CD4-positive, alpha-beta T cell (primary cell): ENCODE results near the gene INPP4B. TPM values are rescaled to one million over a fixed set of nuclear protein-coding genes. Genes with fewer than 3 reads are reported as not detected.

ENCODE experiments used
- ATAC-seq: fragments of 200-7000 bp; cut with Tn5 transposase; one replicate; pipeline ENCODE4 v1.10.0; 2022; ENCODE audit warnings: mild to moderate bottlenecking; ENCODE audit not compliant: poor library complexity
- CTCF ChIA-PET: fragments of 350-600 bp; sonication (Branson Sonifier 250); formaldehyde crosslinking; loops from one replicate; lab custom pipeline; 2021; ENCODE audit warnings: antibody characterized with exemption, inconsistent platforms; lab: Charles Lee
- POLR2A ChIA-PET: fragments of 350-600 bp; sonication (Branson Sonifier 250); formaldehyde crosslinking; loops from one replicate; lab custom pipeline; 2021; ENCODE audit warnings: antibody characterized with exemption, inconsistent platforms; lab: Charles Lee
- DNase-seq, 14 experiments: peaks; one replicate each; pipeline ENCODE4 v3.0.0-alpha.2; 2013 to 2020; ENCODE audit warnings: mixed read lengths in 2 of 14
- H3K27ac ChIP-seq, 2 donors: one replicate each; pipeline versions ENCODE4 v1.5.1 to v1.7.0; 2013; ENCODE audit warnings: low read length in 2 of 2, low read depth in 1 of 2, mild to moderate bottlenecking in 1 of 2
- H3K27me3 ChIP-seq, 2 experiments: 1 replicate in 1 of 2; 2 replicates in 1 of 2; pipeline versions ENCODE4 v1.6.1 to v1.7.0; 2013; ENCODE audit warnings: low read length in 2 of 2, control low read depth in 1 of 2, mild to moderate bottlenecking in 1 of 2, moderate library complexity in 1 of 2; ENCODE audit not compliant: insufficient read depth in 2 of 2, control insufficient read depth in 1 of 2
- H3K36me3 ChIP-seq: one replicate; pipeline ENCODE4 v1.6.1; 2013; ENCODE audit warnings: low read length, control low read depth; ENCODE audit not compliant: insufficient read depth
- H3K4me1 ChIP-seq: one replicate; pipeline ENCODE4 v1.6.1; 2013; ENCODE audit warnings: low read length, control low read depth; ENCODE audit not compliant: insufficient read depth
- H3K4me3 ChIP-seq: one replicate; pipeline ENCODE4 v1.5.1; 2013; ENCODE audit warnings: mild to moderate bottlenecking, low read length, moderate library complexity
- H3K9me3 ChIP-seq, 2 experiments: 1 replicate in 1 of 2; 2 replicates in 1 of 2; pipeline versions ENCODE4 v1.6.1 to v1.7.0; 2013; ENCODE audit warnings: low read length in 2 of 2, mild to moderate bottlenecking in 2 of 2, control low read depth in 1 of 2, moderate library complexity in 1 of 2; ENCODE audit not compliant: control insufficient read depth in 1 of 2, insufficient read depth in 1 of 2
- H3K27ac Mint-ChIP-seq: one replicate; pipeline ENCODE4 v1.8.0; 2020; ENCODE audit warnings: mixed read lengths
- H3K27me3 Mint-ChIP-seq: one replicate; pipeline ENCODE4 v1.8.0; 2021; ENCODE audit warnings: mixed read lengths
- H3K36me3 Mint-ChIP-seq: one replicate; pipeline ENCODE4 v1.8.0; 2021; ENCODE audit warnings: low read depth, mixed read lengths
- H3K4me1 Mint-ChIP-seq: one replicate; pipeline ENCODE4 v1.8.0; 2021; ENCODE audit warnings: low read depth, mixed read lengths
- H3K4me3 Mint-ChIP-seq: one replicate; pipeline ENCODE4 v1.8.0; 2020; ENCODE audit warnings: mild to moderate bottlenecking, mixed read lengths
- H3K9me3 Mint-ChIP-seq: one replicate; pipeline ENCODE4 v1.8.0; 2020; ENCODE audit warnings: mixed read lengths
- intact Hi-C, 2 experiments: fragments of 100-400 bp; cut with DNase I in 1 of 2; cut with micrococcal nuclease in 1 of 2; formaldehyde crosslinking; loops; one replicate each; pipeline versions ENCODE4 v1.15.1 to v1.9.0; 2023 to 2025; cut with DNase I, micrococcal nuclease
- total RNA-seq, 174 experiments: library from RNA in 2 of 174; stranded (reverse) in 2 of 174; gene quantifications; one replicate each; pipeline ENCODE4 v1.2.3 and lab custom pipeline; 2021 to 2026
- TF ChIP-seq, protein P1 (sequence below): fragments of 200-600 bp; IDR thresholded peaks from one replicate; pipeline ENCODE4 v1.8.0; 2022; ENCODE audit warnings: antibody characterized with exemption, mild to moderate bottlenecking

INPP4B gene
- total RNA-seq, 2 experiments from 2014 or later, result 50.7 to 53.8 TPM

DNA sequence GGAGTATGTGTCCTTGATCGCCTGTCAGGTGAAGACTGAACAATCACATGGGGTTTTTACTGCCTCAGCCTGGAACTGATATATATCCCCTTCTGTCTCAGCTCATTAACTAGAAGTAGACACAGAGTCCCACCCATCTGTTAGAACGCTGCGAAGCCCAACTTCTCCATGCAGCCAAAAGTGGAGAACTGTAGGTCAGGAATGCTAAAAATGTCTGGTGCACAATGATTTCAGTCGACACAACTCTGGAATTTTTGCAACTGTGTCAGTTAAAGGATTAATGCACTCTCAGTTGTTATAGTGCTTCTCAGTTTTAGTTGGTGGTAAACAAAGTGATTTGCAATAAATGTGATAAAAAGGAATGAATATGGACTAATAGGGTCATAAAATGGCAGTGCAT lies 287.2 kb downstream of the INPP4B start:
- POLR2A ChIA-PET, result interaction anchor here (1.1 to 1.6 kb wide), 2 partner anchors 10 to 19 kb away, joined by 3 to 4 read pairs; no protein-coding TSS in a partner anchor
- Mint-ChIP-seq H3K4me3 (no peak overlapping the region), H3K27ac (no peak overlapping the region), H3K4me1 (peaks cover 77% of the 10 kb centered on the region), H3K9me3 (no peaks in the 10 kb centered on the region), H3K27me3 (no peaks in the 10 kb centered on the region), H3K36me3 (no peaks in the 10 kb centered on the region)
- H3K4me3 ChIP-seq, result no peak overlapping the region
- DNase-seq, result no peak
- CTCF ChIA-PET, result interaction anchor here (0.8 to 1.3 kb wide), 4 partner anchors 11 to 202 kb away, joined by 3 to 5 read pairs (median 3); no protein-coding TSS in a partner anchor
- H3K27ac ChIP-seq, result no peak overlapping the region
- H3K27me3 ChIP-seq, result no peaks in the 10 kb centered on the region
- TF ChIP-seq, protein P1, sequence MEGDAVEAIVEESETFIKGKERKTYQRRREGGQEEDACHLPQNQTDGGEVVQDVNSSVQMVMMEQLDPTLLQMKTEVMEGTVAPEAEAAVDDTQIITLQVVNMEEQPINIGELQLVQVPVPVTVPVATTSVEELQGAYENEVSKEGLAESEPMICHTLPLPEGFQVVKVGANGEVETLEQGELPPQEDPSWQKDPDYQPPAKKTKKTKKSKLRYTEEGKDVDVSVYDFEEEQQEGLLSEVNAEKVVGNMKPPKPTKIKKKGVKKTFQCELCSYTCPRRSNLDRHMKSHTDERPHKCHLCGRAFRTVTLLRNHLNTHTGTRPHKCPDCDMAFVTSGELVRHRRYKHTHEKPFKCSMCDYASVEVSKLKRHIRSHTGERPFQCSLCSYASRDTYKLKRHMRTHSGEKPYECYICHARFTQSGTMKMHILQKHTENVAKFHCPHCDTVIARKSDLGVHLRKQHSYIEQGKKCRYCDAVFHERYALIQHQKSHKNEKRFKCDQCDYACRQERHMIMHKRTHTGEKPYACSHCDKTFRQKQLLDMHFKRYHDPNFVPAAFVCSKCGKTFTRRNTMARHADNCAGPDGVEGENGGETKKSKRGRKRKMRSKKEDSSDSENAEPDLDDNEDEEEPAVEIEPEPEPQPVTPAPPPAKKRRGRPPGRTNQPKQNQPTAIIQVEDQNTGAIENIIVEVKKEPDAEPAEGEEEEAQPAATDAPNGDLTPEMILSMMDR, result no peak
- no peaks in the 10 kb centered on the region for H3K9me3 ChIP-seq
- H3K36me3 ChIP-seq, result no peaks in the 10 kb centered on the region
- intact Hi-C loops, result loop anchor here in 1 of 2 experiments (5.0 to 10.0 kb wide), 2 partner anchors 163 to 286 kb away; partner anchors contain the start of gene INPP4B
- ATAC-seq, result no peak
- H3K4me1 ChIP-seq, result peaks cover 26% of the 10 kb centered on the region

DNA sequence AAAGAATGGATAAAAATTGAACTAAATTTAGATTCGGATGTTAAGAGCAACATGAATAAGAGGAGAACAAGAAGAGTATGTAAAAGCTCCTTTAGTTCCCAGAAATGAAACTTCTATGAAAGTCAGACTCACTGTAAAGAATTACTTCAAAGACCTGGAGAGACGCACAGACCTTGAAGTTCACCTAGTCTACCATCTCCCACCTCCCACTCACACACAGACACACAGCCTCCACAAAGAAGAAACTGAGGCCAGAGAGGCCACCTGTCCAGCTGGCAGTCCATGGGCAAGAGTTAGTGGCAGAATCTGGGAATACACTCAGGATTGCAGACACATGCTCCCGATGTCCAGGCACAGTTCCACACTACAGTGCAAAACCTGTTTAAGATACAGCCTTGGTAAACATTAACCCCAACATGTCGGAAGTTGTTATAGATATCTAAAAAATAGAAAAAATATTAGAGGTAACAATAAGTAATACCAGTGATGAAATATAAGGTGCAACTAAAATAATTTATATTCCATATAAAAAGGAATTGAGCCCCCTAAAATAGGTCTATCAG lies 288.8 kb downstream of the INPP4B start:
- Histone ChIP-seq H3K36me3 (no peaks in the 10 kb centered on the region), H3K4me3 (peak overlapping the region; percentile 17), H3K27ac (no peak overlapping the region), H3K27me3 (no peaks in the 10 kb centered on the region), H3K9me3 (no peaks in the 10 kb centered on the region), H3K4me1 (peaks cover 26% of the 10 kb centered on the region)
- Mint-ChIP-seq H3K4me1 (peaks cover 79% of the 10 kb centered on the region), H3K4me3 (peak overlapping the region; percentile 17), H3K36me3 (no peaks in the 10 kb centered on the region), H3K27ac (peak overlapping the region; percentile 5), H3K9me3 (no peaks in the 10 kb centered on the region), H3K27me3 (no peaks in the 10 kb centered on the region)
- TF ChIP-seq, protein P1, result no peak
- POLR2A ChIA-PET, result interaction anchor here (0.8 to 1.9 kb wide), 5 partner anchors 9 to 202 kb away, joined by 3 to 10 read pairs (median 4); no protein-coding TSS in a partner anchor
- ATAC-seq, result no peak
- CTCF ChIA-PET, result interaction anchor here (1.6 kb wide), 1 partner anchor 11 kb away, joined by 7 read pairs; no protein-coding TSS in a partner anchor
- DNase-seq, result no peak
- intact Hi-C loops, result loop anchor here in 1 of 2 experiments (5.0 to 10.0 kb wide), 2 partner anchors 165 to 287 kb away; partner anchors contain the start of gene INPP4B

DNA sequence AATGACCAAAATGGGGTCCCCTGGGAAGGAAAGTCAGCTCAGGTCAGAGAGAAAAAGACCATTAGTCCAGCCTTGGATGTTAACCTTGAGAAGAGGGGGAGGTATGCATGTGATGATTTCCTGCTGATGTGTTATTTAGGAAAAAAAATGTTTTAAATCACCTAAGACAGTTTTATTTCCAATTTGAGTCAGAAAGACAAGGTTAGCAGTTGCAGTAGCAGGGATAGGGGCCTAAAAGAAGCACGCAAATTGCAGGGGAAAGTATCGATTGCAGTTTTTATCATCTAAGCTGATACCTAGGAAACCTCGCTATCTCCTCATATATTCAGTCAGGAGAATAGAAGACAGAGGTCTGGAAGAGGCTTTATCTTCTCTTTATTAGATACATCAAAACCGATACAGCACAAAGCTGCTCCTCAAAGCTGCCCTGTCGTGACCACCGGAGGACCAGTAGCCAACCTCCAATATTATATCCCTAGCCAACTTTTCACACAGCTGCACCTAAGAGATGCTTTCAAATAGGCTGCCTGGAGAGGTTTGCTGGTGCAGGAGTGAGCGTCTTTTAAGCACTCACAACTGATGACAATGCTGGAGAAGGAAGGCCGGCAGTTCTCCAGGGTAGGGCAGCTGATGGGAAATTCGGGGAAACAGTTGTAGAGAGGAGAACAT lies 289.4 kb downstream of the INPP4B start:
- Mint-ChIP-seq H3K4me1 (peaks cover 80% of the 10 kb centered on the region), H3K4me3 (peak overlapping the region; percentile 17), H3K9me3 (no peaks in the 10 kb centered on the region), H3K36me3 (no peaks in the 10 kb centered on the region), H3K27ac (peak overlapping the region; percentile 5), H3K27me3 (no peaks in the 10 kb centered on the region)
- Histone ChIP-seq H3K36me3 (no peaks in the 10 kb centered on the region), H3K27ac (no peak overlapping the region), H3K4me3 (peak overlapping the region; percentile 17), H3K4me1 (peaks cover 30% of the 10 kb centered on the region), H3K27me3 (no peaks in the 10 kb centered on the region), H3K9me3 (no peaks in the 10 kb centered on the region)
- TF ChIP-seq, protein P1, result no peak
- CTCF ChIA-PET, result interaction anchor here (1.6 kb wide), 1 partner anchor 11 kb away, joined by 7 read pairs; no protein-coding TSS in a partner anchor
- DNase-seq, result no peak
- ATAC-seq, result no peak
- POLR2A ChIA-PET, result interaction anchor here (0.5 to 1.9 kb wide), 5 partner anchors 8 to 202 kb away, joined by 3 to 10 read pairs (median 4); no protein-coding TSS in a partner anchor
- intact Hi-C loops, result loop anchor here in 1 of 2 experiments (5.0 to 10.0 kb wide), 2 partner anchors 166 to 288 kb away; partner anchors contain the start of gene INPP4B
